ENCODE data around the gene OR2C1.

OR2C1 gene

DNA sequence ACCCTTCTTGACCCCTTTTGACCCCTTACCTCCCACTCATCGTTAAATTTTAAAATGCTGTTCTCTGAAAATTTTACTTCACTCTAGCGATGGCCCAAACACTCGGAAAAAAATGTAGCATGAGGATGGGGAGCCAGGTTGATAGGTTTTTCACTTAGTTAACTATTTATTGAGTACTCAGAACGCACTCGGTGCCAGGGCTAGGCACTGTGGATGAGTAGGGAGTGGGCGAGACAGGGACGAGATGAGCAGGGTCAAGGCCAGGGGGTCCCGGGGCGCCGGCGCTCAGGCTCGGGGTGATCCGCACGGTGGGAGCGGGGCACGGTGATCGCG lies 44.7 kb downstream of the OR2C1 start:
- no peak for DNase-seq (ENCODE audit: low spot score)

- DNase-seq (ENCODE audit: low spot score): peak; percentile 99
Observed at GRCh38 chr16:3400779-3401688, 45.3 kb downstream of the OR2C1 start, which contains the start of the genes ZNF174 and ZSCAN32. TSS of gene ZNF174 (plus strand) at chr16:3401215. CDS start at chr16:3402005, 790 bp downstream. TSS of gene ZSCAN32 (minus strand) at chr16:3401004. CDS start at chr16:3397557, 3,447 bp downstream.

DNA sequence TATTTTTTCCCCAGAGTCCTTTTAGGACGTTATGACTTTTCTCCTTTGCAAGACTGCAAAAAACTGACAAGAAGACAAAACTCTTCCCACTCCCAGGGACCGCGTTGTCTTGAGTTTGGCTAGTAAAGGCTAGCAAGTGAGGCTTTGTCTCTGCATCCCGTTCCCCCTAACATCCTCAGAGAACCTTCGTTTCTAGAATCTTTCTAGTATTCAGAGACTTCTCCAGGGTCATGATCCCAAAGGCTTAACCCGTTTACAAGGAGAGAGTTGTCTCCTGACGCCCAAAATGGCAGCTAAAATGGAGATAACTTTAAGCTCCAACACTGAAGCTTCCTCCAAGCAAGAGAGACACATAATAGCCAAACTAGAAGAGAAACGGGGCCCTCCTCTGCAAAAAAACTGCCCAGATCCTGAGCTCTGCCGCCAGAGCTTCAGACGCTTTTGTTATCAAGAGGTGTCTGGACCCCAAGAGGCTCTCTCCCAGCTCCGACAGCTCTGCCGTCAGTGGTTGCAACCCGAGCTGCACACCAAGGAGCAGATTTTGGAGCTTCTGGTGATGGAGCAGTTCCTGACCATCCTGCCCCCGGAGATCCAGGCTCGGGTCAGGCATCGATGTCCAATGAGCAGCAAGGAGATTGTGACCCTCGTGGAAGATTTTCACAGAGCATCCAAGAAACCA lies 46.2 kb downstream of the OR2C1 start:
- no peak for DNase-seq (ENCODE audit: low spot score)
